Gastrocnemius medialis (tissue), 4 donors: ENCODE results near the gene CYGB. TPM values are rescaled to one million over a fixed set of nuclear protein-coding genes. Genes with fewer than 3 reads are reported as not detected.

ENCODE experiments used
- ATAC-seq, 2 donors: fragments of 150-250 bp; one replicate each; pipeline ENCODE4 v1.9.1; 2016
- DNase-seq, 2 donors: peaks; one replicate each; pipeline ENCODE4 v3.0.0-alpha.2; 2019
- H3K27ac ChIP-seq, 4 donors: fragments of 200-600 bp; sonication (generic); 1 replicate in 1 of 4; 2 replicates in 3 of 4; pipeline ENCODE4 v1.5.1; 2016 to 2018; ENCODE audit warnings: mild to moderate bottlenecking in 2 of 4, moderate library complexity in 1 of 4
- H3K27me3 ChIP-seq, 3 donors: fragments of 200-600 bp; sonication (generic) in 2 of 3; 1 replicate in 1 of 3; 2 replicates in 2 of 3; pipeline versions ENCODE4 v1.5.1 to v1.6.0; 2016 to 2019; ENCODE audit warnings: mild to moderate bottlenecking in 1 of 3, moderate library complexity in 1 of 3
- H3K36me3 ChIP-seq, 2 donors: fragments of 200-600 bp; sonication (generic) in 1 of 2; one replicate each; pipeline ENCODE4 v1.5.1; 2017 to 2018
- H3K4me1 ChIP-seq, 2 donors: fragments of 200-600 bp; sonication (generic) in 1 of 2; one replicate each; pipeline ENCODE4 v1.5.1; 2016 to 2017; ENCODE audit warnings: mild to moderate bottlenecking in 2 of 2
- H3K4me3 ChIP-seq, 4 donors: fragments of 200-600 bp; sonication (generic) in 3 of 4; 1 replicate in 1 of 4; 2 replicates in 3 of 4; pipeline ENCODE4 v1.5.1; 2016 to 2019; ENCODE audit warnings: mild to moderate bottlenecking in 2 of 4
- H3K9me3 ChIP-seq, 3 donors: fragments of 200-600 bp; sonication (generic) in 2 of 3; 1 replicate in 1 of 3; 2 replicates in 2 of 3; pipeline ENCODE4 v1.5.1; 2016 to 2019
- POLR2A ChIP-seq, 2 donors: fragments of 450-650 bp; IDR thresholded peaks; one replicate each; pipeline ENCODE4 v1.6.1; 2017; ENCODE audit warnings: antibody characterized with exemption in 2 of 2, mild to moderate bottlenecking in 2 of 2, moderate library complexity in 2 of 2
- in situ Hi-C, 4 donors: fragments of 200-750 bp; cut with MboI; loops; one replicate each; pipeline versions ENCODE4 v1.15.0 to v1.8.0; 2017; ENCODE audit warnings: low sequenced_read_pairs in 4 of 4
- intact Hi-C: fragments of 100-400 bp; cut with DNase I; formaldehyde crosslinking; loops from one replicate; pipeline ENCODE4 v1.15.1; 2023; ENCODE audit warnings: low total_unique reads
- total RNA-seq, 4 donors: library from RNA; depleted of rRNA; stranded (reverse); fragments of >200 nt; gene quantifications; one replicate each; pipeline versions ENCODE4 v1.1.0 to v1.2.3, GENCODE V29; 2016
- TF ChIP-seq, protein P1 (sequence below), 5 experiments: fragments of 450-650 bp in 3 of 5; fragments of 200-600 bp in 2 of 5; sonication (generic) in 2 of 5; IDR thresholded peaks in 4 of 5; conservative IDR thresholded peaks in 1 of 5; 1 replicate in 4 of 5; 2 replicates in 1 of 5; pipeline ENCODE4 v1.5.1; 2016 to 2019; ENCODE audit warnings: antibody characterized with exemption in 5 of 5, mild to moderate bottlenecking in 3 of 5, moderate library complexity in 3 of 5

Gene CYGB
- total RNA-seq, 4 donors from 2014 or later, result 8.1 to 19.7 (median 10.6) TPM

DNA sequence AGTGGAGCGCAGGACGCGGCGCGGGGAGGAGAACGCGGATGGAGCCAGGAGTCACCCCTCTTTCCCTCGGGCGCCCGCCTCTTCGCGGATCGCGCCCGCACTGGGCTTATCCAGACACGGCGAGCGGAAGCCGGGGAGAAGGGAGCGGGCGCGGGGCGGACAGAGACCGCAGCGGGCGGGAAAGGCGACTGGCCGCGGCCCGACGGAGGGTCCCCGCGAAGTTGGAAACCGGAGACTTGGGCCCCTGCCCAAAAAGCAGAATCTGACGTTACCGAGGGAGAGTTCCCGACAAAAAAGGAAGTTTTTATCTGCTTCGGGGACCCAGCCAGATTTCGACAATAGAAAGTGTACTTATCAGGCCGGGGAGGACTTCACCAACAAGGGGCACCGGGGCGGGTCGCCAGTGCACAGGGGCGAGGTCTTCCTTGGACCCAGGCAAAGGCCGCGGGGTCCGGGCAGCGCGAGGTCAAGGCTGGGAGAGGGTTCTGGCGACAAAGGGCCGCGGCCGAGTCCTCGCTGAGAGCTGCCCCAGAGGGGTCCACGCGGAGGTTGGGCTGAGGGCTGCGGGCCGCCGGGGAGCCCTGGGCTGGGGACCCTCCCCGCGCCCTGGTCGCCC, 47.6 kb upstream of the CYGB start:
- H3K4me3 ChIP-seq, result peak overlapping the region; percentile 64 to 87 (median 78)
- DNase-seq (no peak), ATAC-seq (peak; percentile 34 to 39)
- in situ Hi-C loops, result loop anchor here in 1 of 4 donors (10.0 kb wide), 1 partner anchor 60 kb away; no protein-coding TSS in a partner anchor
- TF ChIP-seq POLR2A (IDR thresholded peaks at IDR 0.05), result no peak
- TF ChIP-seq, protein P1, sequence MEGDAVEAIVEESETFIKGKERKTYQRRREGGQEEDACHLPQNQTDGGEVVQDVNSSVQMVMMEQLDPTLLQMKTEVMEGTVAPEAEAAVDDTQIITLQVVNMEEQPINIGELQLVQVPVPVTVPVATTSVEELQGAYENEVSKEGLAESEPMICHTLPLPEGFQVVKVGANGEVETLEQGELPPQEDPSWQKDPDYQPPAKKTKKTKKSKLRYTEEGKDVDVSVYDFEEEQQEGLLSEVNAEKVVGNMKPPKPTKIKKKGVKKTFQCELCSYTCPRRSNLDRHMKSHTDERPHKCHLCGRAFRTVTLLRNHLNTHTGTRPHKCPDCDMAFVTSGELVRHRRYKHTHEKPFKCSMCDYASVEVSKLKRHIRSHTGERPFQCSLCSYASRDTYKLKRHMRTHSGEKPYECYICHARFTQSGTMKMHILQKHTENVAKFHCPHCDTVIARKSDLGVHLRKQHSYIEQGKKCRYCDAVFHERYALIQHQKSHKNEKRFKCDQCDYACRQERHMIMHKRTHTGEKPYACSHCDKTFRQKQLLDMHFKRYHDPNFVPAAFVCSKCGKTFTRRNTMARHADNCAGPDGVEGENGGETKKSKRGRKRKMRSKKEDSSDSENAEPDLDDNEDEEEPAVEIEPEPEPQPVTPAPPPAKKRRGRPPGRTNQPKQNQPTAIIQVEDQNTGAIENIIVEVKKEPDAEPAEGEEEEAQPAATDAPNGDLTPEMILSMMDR (IDR thresholded peaks at IDR 0.05 in 4 of 5, conservative IDR thresholded peaks at IDR 0.05 in 1 of 5), result no peak
- peaks cover 0 to 3% (median 0%) of the 10 kb centered on the region in 3 donors for H3K27me3 ChIP-seq
- peak overlapping the region; percentile 61 to 84 (median 72) for H3K27ac ChIP-seq
- H3K9me3 ChIP-seq, result no peaks in the 10 kb centered on the region
- peaks cover 15 to 22% of the 10 kb centered on the region in 2 donors for H3K4me1 ChIP-seq
- H3K36me3 ChIP-seq, result no peaks in the 10 kb centered on the region
- intact Hi-C loops, result loop anchor here (1.0 kb wide), 1 partner anchor 28 kb away; no protein-coding TSS in a partner anchor

DNA sequence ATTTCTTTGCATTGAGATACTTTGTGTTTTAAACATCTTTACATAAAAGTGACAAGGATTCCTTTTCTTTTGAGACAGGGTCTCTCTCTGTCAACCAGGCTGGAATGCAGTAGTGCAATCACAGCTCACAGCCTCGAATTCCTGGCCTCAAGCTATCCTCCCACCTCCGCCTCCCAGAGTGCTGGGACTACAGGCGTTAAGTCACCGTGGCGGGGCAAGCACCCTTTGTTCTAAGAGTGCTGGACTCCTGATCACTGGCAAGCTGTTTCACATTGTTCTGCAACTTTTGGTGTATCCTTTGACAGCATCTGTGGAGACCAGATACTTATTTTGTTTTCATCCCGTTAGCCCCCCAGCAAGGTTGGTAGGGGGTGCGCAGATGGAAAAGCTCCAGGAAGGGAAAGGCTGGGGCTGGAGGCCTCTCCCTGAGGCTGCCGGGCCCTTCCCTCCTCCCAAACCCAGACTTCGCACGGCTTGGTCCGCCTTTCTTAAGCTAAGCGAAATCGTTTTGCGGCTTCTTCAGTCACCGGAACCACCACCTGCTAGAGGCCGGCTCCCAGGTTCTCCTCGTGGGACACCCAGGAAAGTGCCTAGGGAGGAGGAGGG, 47.0 kb upstream of the CYGB start:
- Histone ChIP-seq H3K27ac (peak overlapping the region; percentile 61 to 84 (median 72)), H3K4me1 (peaks cover 18 to 23% of the 10 kb centered on the region in 2 donors), H3K9me3 (no peaks in the 10 kb centered on the region), H3K36me3 (no peaks in the 10 kb centered on the region), H3K4me3 (peak overlapping the region; percentile 64 to 87 (median 78)), H3K27me3 (peaks cover 0 to 3% (median 0%) of the 10 kb centered on the region in 3 donors)
- ATAC-seq, result peak; percentile 5 to 7
- TF ChIP-seq, protein P1 (IDR thresholded peaks at IDR 0.05 in 4 of 5, conservative IDR thresholded peaks at IDR 0.05 in 1 of 5), result no peak
- no peak for TF ChIP-seq POLR2A (IDR thresholded peaks at IDR 0.05)
- DNase-seq, result no peak
- in situ Hi-C loops, result loop anchor here in 1 of 4 donors (10.0 kb wide), 1 partner anchor 60 kb away; no protein-coding TSS in a partner anchor
- intact Hi-C loops, result loop anchor here (1.0 kb wide), 1 partner anchor 27 kb away; no protein-coding TSS in a partner anchor

DNA sequence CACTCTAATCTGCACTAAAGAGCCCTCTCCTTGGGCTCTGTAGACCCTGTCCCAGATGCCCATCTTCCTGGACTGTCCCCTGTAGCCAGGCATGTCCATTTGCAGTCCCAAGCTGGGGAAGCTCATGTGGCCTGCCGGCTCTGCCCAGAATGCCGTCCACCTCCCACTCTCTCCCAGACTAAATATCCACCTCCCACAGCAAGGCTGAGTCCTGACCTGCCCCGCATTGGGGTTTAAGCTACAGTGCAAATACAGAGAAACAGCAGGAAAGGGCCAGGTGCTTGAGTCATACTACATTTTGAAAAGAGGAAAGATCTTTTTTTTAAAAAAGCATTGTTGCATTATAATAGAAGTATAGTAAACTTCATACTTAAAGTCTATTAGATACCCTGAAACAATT, 45.2 kb upstream of the CYGB start:
- Histone ChIP-seq H3K4me3 (no peak overlapping the region), H3K9me3 (no peaks in the 10 kb centered on the region), H3K36me3 (no peaks in the 10 kb centered on the region), H3K27me3 (no peaks in the 10 kb centered on the region), H3K27ac (peak overlapping the region in 1 of 4 donors; percentile 35), H3K4me1 (peaks cover 18 to 23% of the 10 kb centered on the region in 2 donors)
- intact Hi-C loops (no loop called here), in situ Hi-C loops (loop anchor here in 1 of 4 donors (10.0 kb wide), 1 partner anchor 58 kb away; no protein-coding TSS in a partner anchor)
- ATAC-seq (no peak), DNase-seq (no peak)
- TF ChIP-seq, protein P1 (IDR thresholded peaks at IDR 0.05 in 4 of 5, conservative IDR thresholded peaks at IDR 0.05 in 1 of 5), result no peak
- TF ChIP-seq POLR2A (IDR thresholded peaks at IDR 0.05), result no peak

DNA sequence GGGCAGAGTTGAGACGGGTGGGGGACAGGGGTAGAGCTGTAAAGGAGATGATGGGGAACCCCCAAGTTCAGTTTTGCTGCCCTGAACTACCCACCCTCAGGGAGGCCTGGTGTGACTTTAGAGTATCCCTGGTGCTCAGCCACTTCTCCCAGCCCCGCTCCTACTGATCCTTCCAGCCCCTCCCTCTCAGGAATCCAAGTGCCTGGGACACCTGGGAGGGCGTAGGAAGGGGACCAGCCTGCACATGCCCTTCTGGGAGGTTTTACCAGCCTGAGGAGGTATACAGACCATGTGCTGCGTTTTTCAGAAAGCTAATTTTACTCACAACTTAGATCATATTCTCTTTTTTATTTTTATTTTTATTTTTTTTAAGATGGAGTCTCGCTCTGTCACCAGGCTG, 44.0 kb upstream of the CYGB start:
- H3K9me3 ChIP-seq, result no peaks in the 10 kb centered on the region
- H3K27ac ChIP-seq, result peak overlapping the region; percentile 15 to 77 (median 74)
- no peak overlapping the region for H3K4me3 ChIP-seq
- H3K27me3 ChIP-seq, result no peaks in the 10 kb centered on the region
- peaks cover 18 to 23% of the 10 kb centered on the region in 2 donors for H3K4me1 ChIP-seq
- TF ChIP-seq, protein P1 (IDR thresholded peaks at IDR 0.05 in 4 of 5, conservative IDR thresholded peaks at IDR 0.05 in 1 of 5), result no peak
- TF ChIP-seq POLR2A (IDR thresholded peaks at IDR 0.05), result no peak
- no peaks in the 10 kb centered on the region for H3K36me3 ChIP-seq
- in situ Hi-C loops, result loop anchor here in 1 of 4 donors (10.0 kb wide), 1 partner anchor 57 kb away; no protein-coding TSS in a partner anchor
- no peak for DNase-seq
- ATAC-seq, result no peak
- intact Hi-C loops, result loop anchor here (2.0 kb wide), 1 partner anchor 17 kb away; no protein-coding TSS in a partner anchor
